Lung (tissue), 12 donors: ENCODE results near the gene SCN4B. TPM values are rescaled to one million over a fixed set of nuclear protein-coding genes. Genes with fewer than 3 reads are reported as not detected.

ENCODE experiments used
- ATAC-seq: fragments of 200-7000 bp; cut with Tn5 transposase; one replicate; pipeline ENCODE4 v1.9.1; 2020; ENCODE audit warnings: moderate number of reproducible peaks; ENCODE audit not compliant: insufficient read depth, low FRiP score
- DNase-seq, 3 donors: peaks; one replicate each; pipeline ENCODE4 v3.0.0-alpha.2; 2013 to 2017
- H3K27ac ChIP-seq, 2 donors: one replicate each; pipeline ENCODE4 v1.5.1; 2013; ENCODE audit warnings: mild to moderate bottlenecking in 2 of 2, moderate library complexity in 2 of 2, control low read depth in 1 of 2, inconsistent platforms in 1 of 2, low read depth in 1 of 2, low read length in 1 of 2
- H3K27me3 ChIP-seq, 3 donors: one replicate each; pipeline ENCODE4 v1.5.1; 2013; ENCODE audit warnings: low read length in 2 of 3; ENCODE audit not compliant: control insufficient read depth in 3 of 3, insufficient read depth in 3 of 3
- H3K36me3 ChIP-seq, 4 donors: one replicate each; pipeline ENCODE4 v1.5.1; 2013; ENCODE audit warnings: low read length in 4 of 4, mild to moderate bottlenecking in 1 of 4, moderate library complexity in 1 of 4; ENCODE audit not compliant: control insufficient read depth in 4 of 4, insufficient read depth in 4 of 4
- H3K4me1 ChIP-seq, 5 donors: one replicate each; pipeline ENCODE4 v1.5.1; 2013; ENCODE audit warnings: low read length in 5 of 5, mild to moderate bottlenecking in 2 of 5, moderate library complexity in 1 of 5; ENCODE audit not compliant: control insufficient read depth in 5 of 5, insufficient read depth in 5 of 5
- H3K4me3 ChIP-seq: one replicate; pipeline ENCODE4 v1.5.1; 2013; ENCODE audit warnings: mild to moderate bottlenecking, control low read depth, moderate library complexity
- H3K9ac ChIP-seq, 2 donors: one replicate each; pipeline ENCODE4 v1.5.1; 2013; ENCODE audit warnings: low read length in 2 of 2, control low read depth in 1 of 2; ENCODE audit not compliant: insufficient read depth in 1 of 2
- H3K9me3 ChIP-seq, 4 donors: one replicate each; pipeline ENCODE4 v1.5.1; 2013; ENCODE audit warnings: low read length in 3 of 4, mild to moderate bottlenecking in 1 of 4, moderate library complexity in 1 of 4; ENCODE audit not compliant: control insufficient read depth in 4 of 4, insufficient read depth in 3 of 4
- CTCF ChIP-seq: IDR thresholded peaks from 2 replicates; pipeline ENCODE4 v1.5.1; 2012; ENCODE audit warnings: mild to moderate bottlenecking; ENCODE audit errors: control extremely low read depth, extremely low read depth
- WGBS, 2 donors: extraction: QIAGEN DNeasy Blood & Tissue Kit; methylation state at CpG; one replicate each; pipeline ENCODE4 v1.1.7; 2013; 5-methylcytosine and 5-hydroxymethylcytosine counted together
- polyA plus RNA-seq, 2 donors: library from polyadenylated mRNA; stranded (reverse); fragments of 200-250 nt; gene quantifications; one replicate each; pipeline ENCODE4 v1.2.1, GENCODE V29; 2013
- total RNA-seq, 2 donors: library from RNA; depleted of rRNA in 1 of 2; stranded (reverse); fragments of >200 nt in 1 of 2; gene quantifications; one replicate each; pipeline ENCODE4 v1.2.1, GENCODE V29; 2014 to 2021
- donor health status: control.
- donor health status: control.
- donor health status: Bipolar disorder and iron deficiency.
- donor health status: healthy.
- donor health status: DM: yes; HTN: yes; CAD: no.

Gene SCN4B
- total and polyA plus RNA-seq, 4 donors, result 0.95 to 5.2 (median 2.3) TPM

- H3K9me3 ChIP-seq, result no peaks in the 10 kb centered on the region
- no peak overlapping the region for H3K27ac ChIP-seq
- 89 to 94% methylated on average over 11 of the region's 11 CpGs for WGBS, 2 donors
- DNase-seq, result no peak
- H3K9ac ChIP-seq, result no peak overlapping the region
- ATAC-seq, result no peak
- no peak overlapping the region for H3K4me3 ChIP-seq
- H3K27me3 ChIP-seq, result no peaks in the 10 kb centered on the region
- H3K4me1 ChIP-seq, result no peaks in the 10 kb centered on the region
- no peak for TF ChIP-seq CTCF
- no peaks in the 10 kb centered on the region for H3K36me3 ChIP-seq
These were observed 39.8 kb downstream of the SCN4B start for GRCh38 chr11:118112711-118113430.

GRCh38 chr11:118111744-118112035 lies 40.9 kb downstream of the SCN4B start:
- Histone ChIP-seq H3K27ac (no peak overlapping the region), H3K9me3 (no peaks in the 10 kb centered on the region), H3K4me3 (no peak overlapping the region), H3K9ac (no peak overlapping the region), H3K27me3 (no peaks in the 10 kb centered on the region), H3K4me1 (no peaks in the 10 kb centered on the region), H3K36me3 (no peaks in the 10 kb centered on the region)
- WGBS, 2 donors, result 84 to 96% methylated on average over 6 of the region's 6 CpGs
- ATAC-seq (no peak), DNase-seq (no peak)
- no peak for TF ChIP-seq CTCF

- H3K27me3 ChIP-seq, result no peaks in the 10 kb centered on the region
- H3K4me1 ChIP-seq, result no peaks in the 10 kb centered on the region
- TF ChIP-seq CTCF, result no peak
- H3K9ac ChIP-seq, result no peak overlapping the region
- no peaks in the 10 kb centered on the region for H3K9me3 ChIP-seq
- ATAC-seq (peak; percentile 15), DNase-seq (no peak)
- H3K36me3 ChIP-seq, result no peaks in the 10 kb centered on the region
- no peak overlapping the region for H3K27ac ChIP-seq
- WGBS, 2 donors, result 66 to 76% methylated on average over 8 of the region's 8 CpGs
- no peak overlapping the region for H3K4me3 ChIP-seq
These were observed 41.4 kb downstream of the SCN4B start for GRCh38 chr11:118111019-118111743.
